ENCODE results near the gene ARMH3. TPM values are rescaled to one million over a fixed set of nuclear protein-coding genes. Genes with fewer than 3 reads are reported as not detected.

ARMH3 gene
- total RNA-seq, 1 experiment from 2014 or later: 30.6 TPM

GRCh38 chr10:101858723-101859500 lies 197.1 kb downstream of the ARMH3 start:
- CTCF ChIA-PET: no interaction called here
- H3K9me3 ChIP-seq (ENCODE audit: control insufficient read depth, insufficient read depth, low read depth, low read length): peaks cover 7% of the 10 kb centered on the region; the same call in 1 of the 2 replicates
- no peak overlapping the region for H3K27ac ChIP-seq (ENCODE audit: low read length)
- no peak overlapping the region for H3K4me3 ChIP-seq (ENCODE audit: low read depth in 2 of 2, low read length in 2 of 2)
- TF ChIP-seq TCF7L2 (IDR thresholded peaks at IDR 0.05; ENCODE audit: low read depth, low read length) (no peak), POLR2AphosphoS5 (IDR thresholded peaks at IDR 0.05; ENCODE audit: low read depth, low read length) (no peak), CTCF (IDR thresholded peaks at IDR 0.05) (no peak), SIN3A (IDR thresholded peaks at IDR 0.05; ENCODE audit: borderline replicate concordance, insufficient read depth, low read depth, low read length) (no peak)
- TF ChIP-seq, protein P1, sequence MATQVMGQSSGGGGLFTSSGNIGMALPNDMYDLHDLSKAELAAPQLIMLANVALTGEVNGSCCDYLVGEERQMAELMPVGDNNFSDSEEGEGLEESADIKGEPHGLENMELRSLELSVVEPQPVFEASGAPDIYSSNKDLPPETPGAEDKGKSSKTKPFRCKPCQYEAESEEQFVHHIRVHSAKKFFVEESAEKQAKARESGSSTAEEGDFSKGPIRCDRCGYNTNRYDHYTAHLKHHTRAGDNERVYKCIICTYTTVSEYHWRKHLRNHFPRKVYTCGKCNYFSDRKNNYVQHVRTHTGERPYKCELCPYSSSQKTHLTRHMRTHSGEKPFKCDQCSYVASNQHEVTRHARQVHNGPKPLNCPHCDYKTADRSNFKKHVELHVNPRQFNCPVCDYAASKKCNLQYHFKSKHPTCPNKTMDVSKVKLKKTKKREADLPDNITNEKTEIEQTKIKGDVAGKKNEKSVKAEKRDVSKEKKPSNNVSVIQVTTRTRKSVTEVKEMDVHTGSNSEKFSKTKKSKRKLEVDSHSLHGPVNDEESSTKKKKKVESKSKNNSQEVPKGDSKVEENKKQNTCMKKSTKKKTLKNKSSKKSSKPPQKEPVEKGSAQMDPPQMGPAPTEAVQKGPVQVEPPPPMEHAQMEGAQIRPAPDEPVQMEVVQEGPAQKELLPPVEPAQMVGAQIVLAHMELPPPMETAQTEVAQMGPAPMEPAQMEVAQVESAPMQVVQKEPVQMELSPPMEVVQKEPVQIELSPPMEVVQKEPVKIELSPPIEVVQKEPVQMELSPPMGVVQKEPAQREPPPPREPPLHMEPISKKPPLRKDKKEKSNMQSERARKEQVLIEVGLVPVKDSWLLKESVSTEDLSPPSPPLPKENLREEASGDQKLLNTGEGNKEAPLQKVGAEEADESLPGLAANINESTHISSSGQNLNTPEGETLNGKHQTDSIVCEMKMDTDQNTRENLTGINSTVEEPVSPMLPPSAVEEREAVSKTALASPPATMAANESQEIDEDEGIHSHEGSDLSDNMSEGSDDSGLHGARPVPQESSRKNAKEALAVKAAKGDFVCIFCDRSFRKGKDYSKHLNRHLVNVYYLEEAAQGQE (IDR thresholded peaks at IDR 0.05; ENCODE audit: insufficient read depth in 1 of 2, low read depth in 2 of 2, low read length in 1 of 2): no peak
- ATAC-seq: no peak
- H3K27me3 ChIP-seq (ENCODE audit: control insufficient read depth, insufficient read depth, low read length): no peaks in the 10 kb centered on the region
- no peaks in the 10 kb centered on the region for H3K4me1 ChIP-seq (ENCODE audit: control insufficient read depth, insufficient read depth, low read length)
- intact Hi-C loops (cut with micrococcal nuclease; ENCODE audit: unreplicated experiment) (no loop called here), in situ Hi-C loops (cut with HindIII; ENCODE audit: low pct_unique_long_range_greater_than_20kb, low sequenced_read_pairs) (no loop called here)
- POLR2A ChIA-PET: no interaction called here
- no peaks in the 10 kb centered on the region for H3K36me3 ChIP-seq (ENCODE audit: control insufficient read depth, insufficient read depth, low read length)
- DNase-seq (ENCODE audit: low read depth, low spot score): no peak
- no TSS peak for BruUV-seq (replicated peaks)

GRCh38 chr10:101857802-101858476 lies 198.0 kb downstream of the ARMH3 start:
- CTCF ChIA-PET: no interaction called here
- TF ChIP-seq POLR2AphosphoS5 (IDR thresholded peaks at IDR 0.05; ENCODE audit: low read depth, low read length): no peak
- TF ChIP-seq TCF7L2 (IDR thresholded peaks at IDR 0.05; ENCODE audit: low read depth, low read length): no peak
- TF ChIP-seq CTCF (IDR thresholded peaks at IDR 0.05): no peak
- TF ChIP-seq SIN3A (IDR thresholded peaks at IDR 0.05; ENCODE audit: borderline replicate concordance, insufficient read depth, low read depth, low read length): no peak
- TF ChIP-seq, protein P1 (IDR thresholded peaks at IDR 0.05; ENCODE audit: insufficient read depth in 1 of 2, low read depth in 2 of 2, low read length in 1 of 2): no peak
- DNase-seq (ENCODE audit: low read depth, low spot score) (no peak), ATAC-seq (no peak)
- H3K27ac ChIP-seq (ENCODE audit: low read length): no peak overlapping the region
- BruUV-seq (replicated peaks): no TSS peak
- intact Hi-C loops (cut with micrococcal nuclease; ENCODE audit: unreplicated experiment): no loop called here
- H3K4me1 ChIP-seq (ENCODE audit: control insufficient read depth, insufficient read depth, low read length): no peaks in the 10 kb centered on the region
- H3K4me3 ChIP-seq (ENCODE audit: low read depth in 2 of 2, low read length in 2 of 2): no peak overlapping the region
- POLR2A ChIA-PET: no interaction called here
- no peaks in the 10 kb centered on the region for H3K27me3 ChIP-seq (ENCODE audit: control insufficient read depth, insufficient read depth, low read length)
- no peaks in the 10 kb centered on the region for H3K36me3 ChIP-seq (ENCODE audit: control insufficient read depth, insufficient read depth, low read length)
- in situ Hi-C loops (cut with HindIII; ENCODE audit: low pct_unique_long_range_greater_than_20kb, low sequenced_read_pairs): no loop called here
- peaks cover 7% of the 10 kb centered on the region; the same call in 1 of the 2 replicates for H3K9me3 ChIP-seq (ENCODE audit: control insufficient read depth, insufficient read depth, low read depth, low read length)

Data from Panc1 (cell line).